Measurements from ENCODE around the gene FMO5.

FMO5 gene

DNA sequence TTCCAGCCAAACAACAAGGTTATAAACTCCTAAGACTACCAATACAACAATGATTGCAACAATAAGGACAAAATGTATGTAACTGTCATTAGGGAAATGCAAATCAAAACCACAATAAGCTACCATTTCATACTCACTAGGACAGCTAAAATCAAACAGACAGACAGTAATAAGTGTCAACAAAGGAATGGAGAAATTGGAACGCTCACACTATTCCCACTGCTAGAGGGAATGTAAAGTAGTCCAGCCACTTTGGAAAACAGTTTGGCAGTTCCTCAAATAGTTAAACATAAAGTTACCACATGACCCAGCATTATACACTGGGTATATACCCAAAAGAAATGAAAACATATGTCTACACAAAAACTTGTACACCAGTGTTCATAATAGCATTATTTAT lies 62.1 kb downstream of the FMO5 start:
- TF ChIP-seq POLR2A (IDR thresholded peaks at IDR 0.05; ENCODE audit: low read length) (no peak), GATA1 (IDR thresholded peaks at IDR 0.05; ENCODE audit: low read depth, low read length) (no peak)
- DNase-seq: no peak

GRCh38 chr1:147162093-147162492 lies 63.0 kb downstream of the FMO5 start:
- TF ChIP-seq POLR2A (IDR thresholded peaks at IDR 0.05; ENCODE audit: low read length): no peak
- TF ChIP-seq GATA1 (IDR thresholded peaks at IDR 0.05; ENCODE audit: low read depth, low read length): no peak
- DNase-seq: no peak

DNA sequence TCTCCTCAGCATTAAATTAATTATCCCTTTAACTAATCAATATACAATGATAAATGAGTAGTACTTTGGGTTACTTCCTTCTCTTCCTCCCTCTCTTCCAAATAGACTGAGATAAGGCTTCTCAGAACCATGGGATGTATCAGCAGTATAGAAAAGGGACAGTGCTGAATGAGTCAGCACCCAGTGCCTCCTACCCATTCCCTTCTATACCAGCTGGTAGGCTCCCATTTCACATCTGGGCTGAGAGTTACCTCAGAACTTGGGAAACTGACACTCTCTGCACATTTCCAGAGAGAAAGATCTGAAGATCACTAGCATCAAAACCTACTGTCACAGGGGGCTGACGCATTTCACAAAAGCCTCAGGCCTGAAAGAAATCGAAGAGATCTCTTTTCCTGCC lies 68.0 kb downstream of the FMO5 start:
- DNase-seq: peak in 1 of 2 experiments; percentile 20

- TF ChIP-seq POLR2A (IDR thresholded peaks at IDR 0.05; ENCODE audit: low read length): no peak
- TF ChIP-seq GATA1 (IDR thresholded peaks at IDR 0.05; ENCODE audit: low read depth, low read length): no peak
Measured at GRCh38 chr1:147156642-147157041, 68.5 kb downstream of the FMO5 start.

DNA sequence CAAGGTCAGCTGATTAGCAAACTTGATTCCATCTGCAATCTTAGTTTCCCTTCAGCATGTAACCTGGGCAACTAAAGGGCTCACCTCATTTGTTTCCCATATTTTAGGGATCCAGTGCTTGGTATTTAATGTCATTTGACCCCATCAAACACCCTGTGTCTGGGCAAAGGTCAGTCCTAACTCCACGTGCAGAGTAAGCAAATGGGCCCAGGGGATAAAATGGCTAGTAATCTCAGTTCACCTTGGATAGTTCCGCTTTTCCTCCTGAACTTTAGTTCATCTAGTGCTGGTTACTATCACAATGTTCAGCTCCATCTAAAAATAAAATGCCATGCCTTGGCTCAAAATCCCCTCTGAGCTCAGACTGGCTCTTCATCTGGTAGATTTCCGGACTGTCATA lies 72.4 kb downstream of the FMO5 start:
- DNase-seq: no peak
- no peak for TF ChIP-seq POLR2A (IDR thresholded peaks at IDR 0.05; ENCODE audit: low read length)
- no peak for TF ChIP-seq GATA1 (IDR thresholded peaks at IDR 0.05; ENCODE audit: low read depth, low read length)

More at GRCh38 chr1:147156642-147157041, 68.5 kb downstream of the FMO5 start:
- no peak for DNase-seq

DNA sequence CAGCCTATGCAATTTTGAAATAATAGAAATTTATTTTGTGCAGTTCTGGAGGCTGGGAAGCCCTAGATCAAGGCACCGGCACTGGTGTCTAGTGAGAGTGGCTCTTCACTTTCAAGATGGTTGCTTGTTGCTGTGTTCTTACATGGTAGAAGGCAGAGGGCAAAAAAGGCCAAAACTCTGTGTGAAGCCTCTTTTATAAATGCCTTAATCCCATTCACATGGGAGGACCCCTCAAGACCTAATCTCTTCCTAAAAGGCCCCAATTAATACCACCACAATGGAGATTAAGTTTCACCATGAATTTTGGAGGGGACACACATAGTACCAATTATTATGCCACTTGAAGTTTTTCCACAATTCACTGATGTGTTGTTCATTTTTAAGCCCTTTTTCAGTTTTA lies 73.9 kb downstream of the FMO5 start:
- DNase-seq: no peak
- TF ChIP-seq GATA1 (IDR thresholded peaks at IDR 0.05; ENCODE audit: low read depth, low read length) (no peak), POLR2A (IDR thresholded peaks at IDR 0.05; ENCODE audit: low read length) (no peak)

DNA sequence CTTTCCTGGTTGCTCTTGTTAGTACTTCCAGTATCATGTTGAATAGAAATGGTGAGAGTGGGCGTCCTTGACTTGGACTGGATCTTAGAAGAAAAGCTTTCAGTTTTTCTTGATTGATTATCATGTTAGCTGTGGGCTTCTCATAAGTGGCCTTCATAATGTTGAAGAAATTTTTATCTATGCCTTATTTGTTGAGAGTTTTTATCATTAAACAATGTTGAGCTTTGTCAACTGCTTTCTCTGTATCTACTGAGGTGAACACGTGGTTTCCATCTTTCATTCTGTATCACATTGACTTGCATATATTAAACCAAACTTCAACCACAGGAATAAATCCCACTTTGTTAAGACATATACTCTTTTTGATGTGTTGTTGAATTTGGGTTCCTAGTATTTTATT lies 82.3 kb downstream of the FMO5 start:
- DNase-seq: no peak
- TF ChIP-seq POLR2A (IDR thresholded peaks at IDR 0.05; ENCODE audit: low read length) (no peak), GATA1 (IDR thresholded peaks at IDR 0.05; ENCODE audit: low read depth, low read length) (no peak)

Measured in erythroblast (primary cell).